Muscle layer of colon (tissue), 2 donors: ENCODE data around the gene TACR2.

Experiments used
- H3K27ac ChIP-seq: one replicate; pipeline ENCODE4 v1.7.0; 2013; ENCODE audit warnings: low read depth, mild to moderate bottlenecking, low read length, moderate library complexity
- H3K27me3 ChIP-seq, 2 donors: one replicate each; pipeline ENCODE4 v1.7.0; 2013; ENCODE audit warnings: low read length in 2 of 2, mild to moderate bottlenecking in 2 of 2; ENCODE audit not compliant: insufficient read depth in 2 of 2, control insufficient read depth in 1 of 2
- H3K36me3 ChIP-seq: one replicate; pipeline ENCODE4 v1.7.0; 2013; ENCODE audit warnings: mild to moderate bottlenecking, low read length; ENCODE audit not compliant: insufficient read depth
- H3K4me1 ChIP-seq: one replicate; pipeline ENCODE4 v1.7.0; 2013; ENCODE audit warnings: mild to moderate bottlenecking, low read length; ENCODE audit not compliant: insufficient read depth
- H3K4me3 ChIP-seq, 2 donors: one replicate each; pipeline ENCODE4 v1.7.0; 2013; ENCODE audit warnings: low read length in 2 of 2, low read depth in 1 of 2, mild to moderate bottlenecking in 1 of 2, moderate library complexity in 1 of 2
- H3K9ac ChIP-seq: one replicate; pipeline ENCODE4 v1.7.0; 2013; ENCODE audit warnings: low read length
- H3K9me3 ChIP-seq: one replicate; pipeline ENCODE4 v1.7.0; 2013; ENCODE audit warnings: mild to moderate bottlenecking, low read length
- donor health status: abdominal sarcoma.
- donor health status: Adenocarcinoma of cecum.

TACR2 gene

GRCh38 chr10:69392481-69393000, 24.2 kb downstream of the TACR2 start:
- Histone ChIP-seq H3K9me3 (no peaks in the 10 kb centered on the region), H3K4me3 (no peak overlapping the region), H3K4me1 (peaks cover 9% of the 10 kb centered on the region), H3K9ac (no peak overlapping the region), H3K36me3 (peaks cover 48% of the 10 kb centered on the region), H3K27me3 (no peaks in the 10 kb centered on the region), H3K27ac (no peak overlapping the region)

- Histone ChIP-seq H3K9me3 (no peaks in the 10 kb centered on the region), H3K9ac (no peak overlapping the region), H3K4me1 (peaks cover 9% of the 10 kb centered on the region), H3K27me3 (no peaks in the 10 kb centered on the region), H3K36me3 (peaks cover 53% of the 10 kb centered on the region), H3K4me3 (no peak overlapping the region), H3K27ac (no peak overlapping the region)
Measured at GRCh38 chr10:69391158-69391557, 25.6 kb downstream of the TACR2 start.

DNA sequence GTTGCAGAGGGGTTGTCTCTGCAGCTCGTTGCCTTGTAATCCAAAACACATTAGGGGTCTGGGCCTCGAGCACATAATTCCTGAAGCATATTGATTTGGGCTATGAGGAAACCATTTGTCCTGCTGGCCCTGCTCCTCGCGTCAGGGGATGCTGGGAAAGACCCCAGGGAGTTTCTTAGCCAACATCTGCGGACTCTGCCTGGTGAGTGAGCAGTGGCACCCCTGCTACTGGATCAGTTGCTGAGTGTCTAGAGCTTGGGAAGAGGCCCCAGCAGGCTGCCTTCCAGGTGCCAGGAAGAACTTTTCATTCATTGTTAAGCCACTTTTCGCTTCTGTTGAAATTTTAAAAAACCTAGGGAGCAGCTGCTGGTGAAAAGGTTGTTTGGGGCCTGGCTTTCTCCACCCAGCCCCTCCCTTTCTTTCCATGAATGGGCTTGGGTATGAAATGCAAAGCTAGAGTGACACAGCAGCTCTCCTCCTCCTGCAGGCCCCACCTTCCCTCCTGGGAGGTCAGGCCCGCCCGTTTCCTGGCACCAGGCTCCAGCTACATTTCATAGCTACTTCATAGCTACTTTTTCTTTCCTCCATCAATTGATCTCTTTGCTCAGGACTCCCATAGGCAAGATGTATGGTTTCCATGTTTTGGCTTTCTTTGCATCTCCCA, 26.8 kb downstream of the TACR2 start:
- H3K9ac ChIP-seq = no peak overlapping the region
- no peaks in the 10 kb centered on the region for H3K9me3 ChIP-seq
- H3K4me3 ChIP-seq = no peak overlapping the region
- no peaks in the 10 kb centered on the region for H3K27me3 ChIP-seq
- no peak overlapping the region for H3K27ac ChIP-seq
- H3K36me3 ChIP-seq = peaks cover 60% of the 10 kb centered on the region
- peaks cover 9% of the 10 kb centered on the region for H3K4me1 ChIP-seq

GRCh38 chr10:69388488-69388887, 28.2 kb downstream of the TACR2 start:
- Histone ChIP-seq H3K4me1 (peaks cover 12% of the 10 kb centered on the region), H3K9me3 (no peaks in the 10 kb centered on the region), H3K4me3 (no peak overlapping the region), H3K27ac (no peak overlapping the region), H3K27me3 (no peaks in the 10 kb centered on the region), H3K9ac (no peak overlapping the region), H3K36me3 (peaks cover 63% of the 10 kb centered on the region)

DNA sequence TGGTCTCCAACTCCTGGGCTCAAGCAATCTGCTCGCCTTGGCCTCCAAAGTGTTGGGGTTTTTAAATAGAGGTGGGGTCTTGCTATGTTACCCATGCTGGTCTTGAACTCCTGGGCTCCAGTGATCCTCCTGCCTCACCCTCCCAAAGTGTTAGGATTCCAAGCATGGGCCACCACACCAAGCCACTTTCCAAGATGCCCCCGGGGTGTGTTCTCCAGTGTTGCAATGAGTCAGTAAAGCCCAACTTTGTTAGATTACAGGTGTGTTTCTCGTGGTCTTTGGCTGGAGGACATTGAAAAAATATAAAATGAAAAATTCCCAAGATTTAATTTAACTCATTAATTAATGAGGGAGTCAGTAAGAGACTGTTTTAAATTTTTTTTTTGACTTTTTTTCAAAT, 29.2 kb downstream of the TACR2 start:
- Histone ChIP-seq H3K4me1 (peaks cover 13% of the 10 kb centered on the region), H3K9me3 (no peaks in the 10 kb centered on the region), H3K9ac (no peak overlapping the region), H3K27me3 (no peaks in the 10 kb centered on the region), H3K36me3 (peaks cover 73% of the 10 kb centered on the region), H3K27ac (no peak overlapping the region), H3K4me3 (no peak overlapping the region)

DNA sequence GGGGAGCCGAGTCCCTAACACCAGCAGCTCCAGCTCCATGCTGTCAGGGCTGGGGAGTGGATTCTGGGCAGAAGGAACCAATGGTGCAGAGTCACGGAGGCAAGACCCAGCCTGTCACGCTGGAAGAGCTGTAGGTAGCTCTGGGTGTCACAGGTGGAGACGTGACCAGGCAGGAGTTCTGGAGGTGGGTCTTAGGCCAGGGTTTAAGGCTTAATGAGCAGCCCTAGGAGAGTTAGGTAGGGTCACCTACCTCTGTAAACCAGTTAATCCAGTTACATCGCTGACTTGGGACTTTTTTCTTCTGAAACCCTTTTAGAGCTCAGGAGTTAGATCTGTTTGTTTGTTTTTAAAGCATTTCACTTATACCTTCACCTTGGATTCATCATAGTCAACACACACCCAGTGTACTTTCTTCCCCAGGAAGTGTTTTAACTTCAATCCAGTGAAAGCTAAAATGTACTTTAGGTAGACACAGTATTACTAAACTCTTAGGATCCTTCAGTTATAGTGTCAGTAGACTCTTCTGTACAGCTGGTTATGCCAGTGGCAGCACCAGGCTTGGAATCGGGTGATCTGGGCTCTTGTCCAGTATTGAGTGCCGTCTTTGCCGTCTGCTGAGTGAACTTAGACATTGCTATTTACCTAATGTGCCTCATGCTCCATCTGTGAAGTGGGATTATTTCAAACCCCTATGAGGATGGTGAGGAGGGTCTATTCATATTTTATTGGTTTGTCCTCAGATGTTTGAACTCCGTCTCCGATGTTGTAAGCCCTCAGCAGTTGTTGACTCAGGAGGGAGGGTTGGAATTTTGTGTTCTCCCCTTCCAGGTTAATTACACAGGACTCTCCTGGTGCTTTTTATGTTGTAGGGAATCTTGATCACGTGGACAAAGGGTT, 31.0 kb downstream of the TACR2 start:
- Histone ChIP-seq H3K9ac (no peak overlapping the region), H3K36me3 (peaks cover 78% of the 10 kb centered on the region), H3K27ac (no peak overlapping the region), H3K4me3 (no peak overlapping the region), H3K9me3 (no peaks in the 10 kb centered on the region), H3K27me3 (no peaks in the 10 kb centered on the region), H3K4me1 (peaks cover 7% of the 10 kb centered on the region)

DNA sequence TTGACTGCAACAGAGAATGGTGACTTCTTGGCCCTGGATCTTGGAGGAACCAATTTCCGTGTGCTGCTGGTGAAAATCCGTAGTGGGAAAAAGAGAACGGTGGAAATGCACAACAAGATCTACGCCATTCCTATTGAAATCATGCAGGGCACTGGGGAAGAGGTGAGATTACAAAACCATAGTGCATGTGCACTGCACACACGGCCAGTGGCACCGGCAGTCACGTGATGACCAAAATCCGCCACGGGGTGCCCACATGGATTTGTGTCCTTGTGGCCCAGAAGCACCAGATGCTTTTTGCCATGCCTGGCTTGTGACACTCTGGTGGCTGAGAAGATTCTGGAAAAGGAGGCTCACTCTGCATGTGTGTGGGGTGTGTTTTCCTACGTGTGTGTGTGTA, 32.4 kb downstream of the TACR2 start:
- Histone ChIP-seq H3K9ac (no peak overlapping the region), H3K4me3 (no peak overlapping the region), H3K4me1 (peaks cover 4% of the 10 kb centered on the region), H3K27ac (no peak overlapping the region), H3K27me3 (no peaks in the 10 kb centered on the region), H3K9me3 (no peaks in the 10 kb centered on the region), H3K36me3 (peaks cover 78% of the 10 kb centered on the region)

DNA sequence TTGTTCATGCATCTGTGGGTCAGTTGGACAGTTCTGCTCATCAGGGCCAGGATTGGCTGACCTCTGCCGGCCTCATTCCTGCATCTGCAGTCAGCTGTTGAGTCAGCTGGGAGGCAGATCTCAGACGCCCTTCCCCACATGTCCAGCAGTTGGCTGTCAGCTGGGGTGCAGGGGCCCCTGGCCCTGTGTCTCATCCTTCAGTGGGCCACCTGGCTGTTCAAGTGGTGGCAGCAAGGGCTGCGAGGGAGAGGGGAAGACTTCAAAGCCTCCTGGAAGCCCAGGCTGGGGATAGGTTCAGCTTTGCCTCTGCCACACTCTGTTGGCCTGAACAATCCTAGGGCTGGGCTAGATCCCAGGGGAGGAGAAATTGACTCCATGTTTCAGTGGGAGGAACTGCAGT, 33.2 kb downstream of the TACR2 start:
- Histone ChIP-seq H3K27ac (no peak overlapping the region), H3K9me3 (no peaks in the 10 kb centered on the region), H3K36me3 (peaks cover 73% of the 10 kb centered on the region)

DNA sequence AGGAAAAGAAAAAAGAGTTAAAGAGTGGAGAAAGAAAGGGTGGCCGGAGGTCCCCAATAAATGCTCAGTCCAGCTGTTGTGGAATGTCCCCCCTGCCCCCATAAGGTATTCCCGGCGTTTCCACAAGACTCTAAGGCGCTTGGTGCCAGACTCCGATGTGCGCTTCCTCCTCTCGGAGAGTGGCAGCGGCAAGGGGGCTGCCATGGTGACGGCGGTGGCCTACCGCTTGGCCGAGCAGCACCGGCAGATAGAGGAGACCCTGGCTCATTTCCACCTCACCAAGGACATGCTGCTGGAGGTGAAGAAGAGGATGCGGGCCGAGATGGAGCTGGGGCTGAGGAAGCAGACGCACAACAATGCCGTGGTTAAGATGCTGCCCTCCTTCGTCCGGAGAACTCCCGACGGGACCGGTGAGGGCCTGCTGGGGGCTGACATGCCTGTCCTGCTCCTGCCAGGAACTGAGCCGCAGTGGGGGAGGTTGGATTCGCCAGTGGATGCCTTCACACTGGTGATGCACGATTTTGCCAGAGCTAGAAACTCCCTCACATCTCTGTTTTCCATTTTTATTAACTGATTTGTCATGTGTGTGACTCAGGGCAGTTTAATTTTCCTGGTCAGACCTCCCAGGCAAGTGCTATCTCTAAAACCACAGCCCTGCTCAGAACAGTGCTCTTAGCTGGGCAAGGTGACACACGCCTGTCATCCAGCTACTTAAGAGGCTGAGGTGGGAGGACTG, 34.2 kb downstream of the TACR2 start:
- H3K27me3 ChIP-seq = no peaks in the 10 kb centered on the region
- peaks cover 64% of the 10 kb centered on the region for H3K36me3 ChIP-seq
- no peaks in the 10 kb centered on the region for H3K9me3 ChIP-seq
- H3K27ac ChIP-seq = no peak overlapping the region
- peaks cover 12% of the 10 kb centered on the region for H3K4me1 ChIP-seq
- H3K9ac ChIP-seq = no peak overlapping the region
- H3K4me3 ChIP-seq = no peak overlapping the region

More for the DNA sequence above, 33.2 kb downstream of the TACR2 start:
- peaks cover 4% of the 10 kb centered on the region for H3K4me1 ChIP-seq
- H3K4me3 ChIP-seq = no peak overlapping the region
- no peaks in the 10 kb centered on the region for H3K27me3 ChIP-seq
- no peak overlapping the region for H3K9ac ChIP-seq

- H3K9ac ChIP-seq = no peak overlapping the region
- H3K4me1 ChIP-seq = peaks cover 27% of the 10 kb centered on the region
- no peaks in the 10 kb centered on the region for H3K27me3 ChIP-seq
- peaks cover 45% of the 10 kb centered on the region for H3K36me3 ChIP-seq
- H3K4me3 ChIP-seq = no peak overlapping the region
- H3K27ac ChIP-seq = no peak overlapping the region
- no peaks in the 10 kb centered on the region for H3K9me3 ChIP-seq
Measured at GRCh38 chr10:69379800-69380199, 36.9 kb downstream of the TACR2 start.

- Histone ChIP-seq H3K4me1 (peaks cover 26% of the 10 kb centered on the region), H3K9me3 (no peaks in the 10 kb centered on the region), H3K36me3 (peaks cover 26% of the 10 kb centered on the region), H3K9ac (no peak overlapping the region), H3K27ac (peak overlapping the region; percentile 63), H3K27me3 (no peaks in the 10 kb centered on the region), H3K4me3 (no peak overlapping the region)
Measured at GRCh38 chr10:69377933-69378332, 38.8 kb downstream of the TACR2 start.
